ENCODE data around the gene TRAPPC2L.

Gene TRAPPC2L

GRCh38 chr16:88856122-88856827 is 652 bp upstream of the TRAPPC2L start:
- peak overlapping the region; percentile 98 for H3K23ac ChIP-seq (ENCODE audit: low read depth, low read length, poor library complexity)
- H3K27me3 ChIP-seq (ENCODE audit: control insufficient read depth in 3 of 3, insufficient read depth in 3 of 3, low read depth in 1 of 3, low read length in 3 of 3), result no peaks in the 10 kb centered on the region
- no CpG with 5 or more reads among the region's 53 CpGs for WGBS, 2 donors (ENCODE audit: extremely low coverage in 2 of 2, insufficient read length in 2 of 2, insufficient replicate concordance in 1 of 2)
- H3K79me1 ChIP-seq (ENCODE audit: low read depth, low read length), result peaks cover 13% of the 10 kb centered on the region
- peak overlapping the region; percentile 46 for H3K4ac ChIP-seq (ENCODE audit: low read length)
- peak overlapping the region; percentile 74 for H2AK5ac ChIP-seq (ENCODE audit: low read depth, low read length)
- H4K8ac ChIP-seq (ENCODE audit: low read depth, low read length), result no peak overlapping the region
- no peak overlapping the region for H2BK120ac ChIP-seq (ENCODE audit: low read depth, low read length)
- H3K4me2 ChIP-seq (ENCODE audit: insufficient read depth, low read length, poor library complexity, severe bottlenecking), result peak overlapping the region; percentile 92
- peak; percentile 37 for DNase-seq (ENCODE audit: low spot score)
- peak overlapping the region; percentile 86 for H3K18ac ChIP-seq (ENCODE audit: low read length)
- no peak overlapping the region for H2BK12ac ChIP-seq (ENCODE audit: low read length)
- H3K4me3 ChIP-seq (ENCODE audit: low read length in 2 of 2), result peak overlapping the region; percentile 87 to 88
- H3K9ac ChIP-seq (ENCODE audit: low read depth, low read length, poor library complexity), result peak overlapping the region; percentile 89
- H3K27ac ChIP-seq (replicated peaks; ENCODE audit: low read length), result no peak overlapping the region
- H3K36me3 ChIP-seq (replicated peaks in 1 of 2; ENCODE audit: control insufficient read depth in 2 of 2, insufficient read depth in 2 of 2, low read length in 2 of 2), result peaks cover 16 to 25% of the 10 kb centered on the region in 2 donors
- H2BK15ac ChIP-seq (ENCODE audit: low read length), result peak overlapping the region; percentile 45
- H2AFZ ChIP-seq (ENCODE audit: low read length), result peak overlapping the region; percentile 92
- no peak overlapping the region for H2BK5ac ChIP-seq (ENCODE audit: low read length)
- H4K91ac ChIP-seq (ENCODE audit: low read depth, low read length, poor library complexity), result no peak overlapping the region
- peak overlapping the region; percentile 64 for H3K14ac ChIP-seq (ENCODE audit: low read length)
- H3K9me3 ChIP-seq (replicated peaks in 1 of 2; ENCODE audit: control insufficient read depth in 2 of 2, insufficient read depth in 1 of 2, low read depth in 1 of 2, low read length in 2 of 2), result no peaks in the 10 kb centered on the region
- peaks cover 11 to 26% of the 10 kb centered on the region in 2 donors for H3K4me1 ChIP-seq (ENCODE audit: control insufficient read depth in 2 of 2, insufficient read depth in 1 of 2, low read depth in 1 of 2, low read length in 2 of 2)

- H3K14ac ChIP-seq (ENCODE audit: low read length), result no peak overlapping the region
- H3K27ac ChIP-seq (replicated peaks; ENCODE audit: low read length), result no peak overlapping the region
These were observed 907 bp downstream of the TRAPPC2L start for GRCh38 chr16:88857728-88858339.

GRCh38 chr16:88859381-88860091 is 2.6 kb downstream of the TRAPPC2L start:
- Histone ChIP-seq H4K8ac (ENCODE audit: low read depth, low read length) (no peak overlapping the region), H3K4me1 (ENCODE audit: control insufficient read depth in 2 of 2, insufficient read depth in 1 of 2, low read depth in 1 of 2, low read length in 2 of 2) (peaks cover 11 to 13% of the 10 kb centered on the region in 2 donors), H3K14ac (ENCODE audit: low read length) (no peak overlapping the region), H3K9me3 (replicated peaks in 1 of 2; ENCODE audit: control insufficient read depth in 2 of 2, insufficient read depth in 1 of 2, low read depth in 1 of 2, low read length in 2 of 2) (no peaks in the 10 kb centered on the region), H3K23ac (ENCODE audit: low read depth, low read length, poor library complexity) (no peak overlapping the region), H2BK15ac (ENCODE audit: low read length) (no peak overlapping the region), H3K79me1 (ENCODE audit: low read depth, low read length) (peaks cover 13% of the 10 kb centered on the region), H2BK12ac (ENCODE audit: low read length) (no peak overlapping the region), H2AK5ac (ENCODE audit: low read depth, low read length) (no peak overlapping the region), H2AFZ (ENCODE audit: low read length) (no peak overlapping the region), H3K27me3 (ENCODE audit: control insufficient read depth in 3 of 3, insufficient read depth in 3 of 3, low read depth in 1 of 3, low read length in 3 of 3) (no peaks in the 10 kb centered on the region), H3K9ac (ENCODE audit: low read depth, low read length, poor library complexity) (no peak overlapping the region), H3K36me3 (replicated peaks in 1 of 2; ENCODE audit: control insufficient read depth in 2 of 2, insufficient read depth in 2 of 2, low read length in 2 of 2) (peaks cover 17 to 32% of the 10 kb centered on the region in 2 donors), H3K4ac (ENCODE audit: low read length) (no peak overlapping the region), H3K4me2 (ENCODE audit: insufficient read depth, low read length, poor library complexity, severe bottlenecking) (no peak overlapping the region), H3K27ac (replicated peaks; ENCODE audit: low read length) (no peak overlapping the region), H2BK120ac (ENCODE audit: low read depth, low read length) (no peak overlapping the region), H4K91ac (ENCODE audit: low read depth, low read length, poor library complexity) (no peak overlapping the region), H3K18ac (ENCODE audit: low read length) (no peak overlapping the region), H3K4me3 (ENCODE audit: low read length in 2 of 2) (no peak overlapping the region), H2BK5ac (ENCODE audit: low read length) (no peak overlapping the region)
- no peak for DNase-seq (ENCODE audit: low spot score)
- no CpG with 5 or more reads among the region's 20 CpGs for WGBS, 2 donors (ENCODE audit: extremely low coverage in 2 of 2, insufficient read length in 2 of 2, insufficient replicate concordance in 1 of 2)

More at GRCh38 chr16:88857728-88858339, 907 bp downstream of the TRAPPC2L start:
- H2AFZ ChIP-seq (ENCODE audit: low read length), result peak overlapping the region; percentile 92
- H2BK15ac ChIP-seq (ENCODE audit: low read length), result no peak overlapping the region
- no peak overlapping the region for H4K8ac ChIP-seq (ENCODE audit: low read depth, low read length)
- H3K27me3 ChIP-seq (ENCODE audit: control insufficient read depth in 3 of 3, insufficient read depth in 3 of 3, low read depth in 1 of 3, low read length in 3 of 3), result no peaks in the 10 kb centered on the region
- no peak overlapping the region for H3K4ac ChIP-seq (ENCODE audit: low read length)
- no peak overlapping the region for H3K23ac ChIP-seq (ENCODE audit: low read depth, low read length, poor library complexity)
- H2BK12ac ChIP-seq (ENCODE audit: low read length), result no peak overlapping the region
- H3K36me3 ChIP-seq (replicated peaks in 1 of 2; ENCODE audit: control insufficient read depth in 2 of 2, insufficient read depth in 2 of 2, low read length in 2 of 2), result peaks cover 17 to 32% of the 10 kb centered on the region in 2 donors
- DNase-seq (ENCODE audit: low spot score), result peak; percentile 47
- no peak overlapping the region for H2BK120ac ChIP-seq (ENCODE audit: low read depth, low read length)
- peak overlapping the region; percentile 90 for H3K4me2 ChIP-seq (ENCODE audit: insufficient read depth, low read length, poor library complexity, severe bottlenecking)
- H4K91ac ChIP-seq (ENCODE audit: low read depth, low read length, poor library complexity), result no peak overlapping the region
- H2BK5ac ChIP-seq (ENCODE audit: low read length), result no peak overlapping the region
- H3K4me3 ChIP-seq (ENCODE audit: low read length in 2 of 2), result peak overlapping the region; percentile 88 to 94
- WGBS, 2 donors (ENCODE audit: extremely low coverage in 2 of 2, insufficient read length in 2 of 2, insufficient replicate concordance in 1 of 2), result no CpG with 5 or more reads among the region's 12 CpGs
- peaks cover 12% of the 10 kb centered on the region for H3K79me1 ChIP-seq (ENCODE audit: low read depth, low read length)
- H2AK5ac ChIP-seq (ENCODE audit: low read depth, low read length), result peak overlapping the region; percentile 63
- peak overlapping the region; percentile 90 for H3K9ac ChIP-seq (ENCODE audit: low read depth, low read length, poor library complexity)
- H3K9me3 ChIP-seq (replicated peaks in 1 of 2; ENCODE audit: control insufficient read depth in 2 of 2, insufficient read depth in 1 of 2, low read depth in 1 of 2, low read length in 2 of 2), result no peaks in the 10 kb centered on the region
- H3K4me1 ChIP-seq (ENCODE audit: control insufficient read depth in 2 of 2, insufficient read depth in 1 of 2, low read depth in 1 of 2, low read length in 2 of 2), result peaks cover 11 to 26% of the 10 kb centered on the region in 2 donors
- H3K18ac ChIP-seq (ENCODE audit: low read length), result no peak overlapping the region

DNA sequence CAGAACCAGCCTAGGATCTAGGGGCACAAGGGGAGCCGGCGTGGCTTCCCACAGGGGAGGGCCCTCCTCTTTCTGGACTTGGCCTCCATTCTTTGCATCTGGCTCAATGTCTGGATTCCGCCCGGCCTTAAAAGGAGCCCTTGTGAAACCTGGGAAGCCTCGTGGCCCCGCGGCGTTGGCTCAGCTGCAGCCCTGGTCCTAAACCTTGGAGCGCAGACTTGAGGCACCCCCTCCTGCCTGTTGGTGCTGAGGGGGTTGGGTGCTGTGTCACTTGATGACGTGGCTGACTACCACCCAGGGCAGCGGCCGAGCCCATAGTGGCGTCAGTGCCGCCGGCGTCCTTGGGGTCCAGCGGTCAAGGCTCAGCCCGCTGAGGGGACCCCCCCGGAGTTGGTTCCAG is 4.4 kb downstream of the TRAPPC2L start:
- Histone ChIP-seq H3K9ac (ENCODE audit: low read depth, low read length, poor library complexity) (no peak overlapping the region), H3K27ac (replicated peaks; ENCODE audit: low read length) (no peak overlapping the region), H2BK12ac (ENCODE audit: low read length) (no peak overlapping the region), H3K79me1 (ENCODE audit: low read depth, low read length) (peaks cover 9% of the 10 kb centered on the region), H3K23ac (ENCODE audit: low read depth, low read length, poor library complexity) (no peak overlapping the region), H4K8ac (ENCODE audit: low read depth, low read length) (no peak overlapping the region), H2AFZ (ENCODE audit: low read length) (no peak overlapping the region), H3K4me2 (ENCODE audit: insufficient read depth, low read length, poor library complexity, severe bottlenecking) (no peak overlapping the region), H3K4me3 (ENCODE audit: low read length in 2 of 2) (no peak overlapping the region), H3K9me3 (replicated peaks in 1 of 2; ENCODE audit: control insufficient read depth in 2 of 2, insufficient read depth in 1 of 2, low read depth in 1 of 2, low read length in 2 of 2) (no peaks in the 10 kb centered on the region), H3K4me1 (ENCODE audit: control insufficient read depth in 2 of 2, insufficient read depth in 1 of 2, low read depth in 1 of 2, low read length in 2 of 2) (peaks cover 3 to 5% of the 10 kb centered on the region in 2 donors), H4K91ac (ENCODE audit: low read depth, low read length, poor library complexity) (no peak overlapping the region), H3K36me3 (replicated peaks in 1 of 2; ENCODE audit: control insufficient read depth in 2 of 2, insufficient read depth in 2 of 2, low read length in 2 of 2) (peaks cover 17 to 32% of the 10 kb centered on the region in 2 donors), H2BK5ac (ENCODE audit: low read length) (no peak overlapping the region), H3K4ac (ENCODE audit: low read length) (no peak overlapping the region), H2BK120ac (ENCODE audit: low read depth, low read length) (no peak overlapping the region), H3K27me3 (ENCODE audit: control insufficient read depth in 3 of 3, insufficient read depth in 3 of 3, low read depth in 1 of 3, low read length in 3 of 3) (peaks cover 0 to 8% (median 0%) of the 10 kb centered on the region in 3 experiments), H2AK5ac (ENCODE audit: low read depth, low read length) (no peak overlapping the region), H2BK15ac (ENCODE audit: low read length) (no peak overlapping the region), H3K14ac (ENCODE audit: low read length) (no peak overlapping the region), H3K18ac (ENCODE audit: low read length) (no peak overlapping the region)
- DNase-seq (ENCODE audit: low spot score), result no peak
- WGBS, 2 donors (ENCODE audit: extremely low coverage in 2 of 2, insufficient read length in 2 of 2, insufficient replicate concordance in 1 of 2), result no CpG with 5 or more reads among the region's 19 CpGs

All from neuronal stem cell (in vitro differentiated cells).